K562 (cell line): ENCODE data around the gene TTC13. TPM values are rescaled to one million over a fixed set of nuclear protein-coding genes. Genes with fewer than 3 reads are reported as not detected.

Source experiments
- C11orf30 ChIP-seq: fragments of 450-650 bp; IDR thresholded peaks from 2 replicates; pipeline ENCODE4 v1.6.1; 2016; ENCODE audit warnings: low read depth, mild to moderate bottlenecking
- HDAC1 ChIP-seq, 2 experiments: fragments of 450-650 bp; IDR thresholded peaks; 2 replicates each; pipeline ENCODE4 v1.6.1; 2016 to 2017; ENCODE audit warnings: inconsistent platforms in 1 of 2, mild to moderate bottlenecking in 1 of 2, moderate library complexity in 1 of 2
- HDAC2 ChIP-seq: fragments of 450-650 bp; IDR thresholded peaks from 2 replicates; pipeline ENCODE4 v1.6.1; 2016; ENCODE audit warnings: mild to moderate bottlenecking
- LEF1 ChIP-seq: fragments of 450-650 bp; IDR thresholded peaks from 2 replicates; pipeline ENCODE4 v1.6.1; 2016; ENCODE audit warnings: mild to moderate bottlenecking
- MAFF ChIP-seq: IDR thresholded peaks from 2 replicates; pipeline ENCODE4 v1.6.1; 2012; ENCODE audit warnings: low read length, improper control_type of control experiment
- MAFG ChIP-seq: fragments of 450-650 bp; conservative IDR thresholded peaks from 2 replicates; pipeline ENCODE4 v1.6.1; 2016; ENCODE audit warnings: missing genetic modification characterization, missing compliant biosample characterization
- MAFK ChIP-seq: IDR thresholded peaks from 2 replicates; pipeline ENCODE4 v1.6.1; 2011; ENCODE audit warnings: low read length, improper control_type of control experiment
- MAZ ChIP-seq, 2 experiments: fragments of 450-650 bp in 1 of 2; sonication (generic) in 1 of 2; formaldehyde crosslinking; IDR thresholded peaks in 1 of 2; conservative IDR thresholded peaks in 1 of 2; 2 replicates each; pipeline versions ENCODE4 v1.4.0 to v1.5.0; 2020; ENCODE audit warnings: mild to moderate bottlenecking in 1 of 2, missing genetic modification reagents in 1 of 2
- NKRF ChIP-seq: fragments of 450-650 bp; IDR thresholded peaks from 2 replicates; pipeline ENCODE4 v1.6.1; 2016; ENCODE audit warnings: borderline replicate concordance
- NRF1 ChIP-seq, 2 experiments: fragments of 450-650 bp; IDR thresholded peaks in 1 of 2; conservative IDR thresholded peaks in 1 of 2; 2 replicates each; pipeline ENCODE4 v1.6.1; 2014; ENCODE audit warnings: mild to moderate bottlenecking in 2 of 2
- RAD21 ChIP-seq, 2 experiments: fragments of 250-450 bp in 1 of 2; fragments of 450-650 bp in 1 of 2; sonication (Bioruptor Pico) in 1 of 2; formaldehyde crosslinking in 1 of 2; IDR thresholded peaks in 1 of 2; conservative IDR thresholded peaks in 1 of 2; 2 replicates each; pipeline versions ENCODE4 v1.4.0 to v1.8.0; 2020 to 2022; ENCODE audit warnings: mild to moderate bottlenecking in 2 of 2, moderate library complexity in 1 of 2
- RCOR1 ChIP-seq, 2 experiments: IDR thresholded peaks; 2 replicates each; pipeline ENCODE4 v1.6.1; 2012; ENCODE audit warnings: low read depth in 2 of 2, low read length in 2 of 2, borderline replicate concordance in 1 of 2, improper control_type of control experiment in 1 of 2
- SMARCE1 ChIP-seq: fragments of 450-650 bp; IDR thresholded peaks from 2 replicates; pipeline ENCODE4 v1.7.1; 2016; ENCODE audit warnings: mild to moderate bottlenecking
- TCF7 ChIP-seq: sonication (generic); IDR thresholded peaks from 2 replicates; pipeline ENCODE4 v1.6.1; 2016; ENCODE audit warnings: antibody characterized with exemption, borderline replicate concordance
- TEAD1 ChIP-seq, 2 experiments: fragments of 450-650 bp in 1 of 2; sonication (generic) in 1 of 2; formaldehyde crosslinking; IDR thresholded peaks; 2 replicates each; pipeline versions ENCODE4 v1.4.0 to v1.8.0; 2020 to 2022; ENCODE audit warnings: mild to moderate bottlenecking in 2 of 2, missing genetic modification reagents in 1 of 2
- VEZF1 ChIP-seq: fragments of 200-800 bp; sonication (Bioruptor generic); IDR thresholded peaks from 2 replicates; pipeline ENCODE4 v1.6.1; 2017; ENCODE audit warnings: missing genetic modification characterization, missing compliant biosample characterization
- ZBTB8A ChIP-seq: fragments of 450-650 bp; IDR thresholded peaks from 2 replicates; pipeline ENCODE4 v1.6.1; 2018; ENCODE audit warnings: mild to moderate bottlenecking, moderate library complexity; ENCODE audit not compliant: partially characterized antibody
- ZNF436 ChIP-seq: fragments of 250-450, 450-650 bp; sonication (Bioruptor Pico); formaldehyde crosslinking; IDR thresholded peaks from 2 replicates; pipeline ENCODE4 v1.7.0; 2020; ENCODE audit warnings: mild to moderate bottlenecking
- polyA plus RNA-seq, 8 experiments: library from polyadenylated mRNA; depleted of rRNA in 4 of 8; stranded (reverse) in 5 of 8; unstranded in 3 of 8; fragments of >200 nt; fragmentation: Nextera tagmentation in 2 of 8; fragmentation: Illumina TruSeq in 1 of 8; extraction: Ambion mirVana in 2 of 8; extraction: Trizol in 1 of 8; gene quantifications; 2 replicates each; pipeline versions ENCODE4 v1.2.1 to v1.2.3, GENCODE V29; 2011 to 2014; ENCODE audit warnings: inconsistent platforms in 1 of 8, missing spikeins in 1 of 8
- total RNA-seq, 7 experiments: library from RNA; depleted of rRNA in 6 of 7; stranded (reverse); fragments of >200 nt in 6 of 7; fragmentation: Illumina TruSeq in 2 of 7; extraction: Trizol in 2 of 7; gene quantifications; 2 replicates each; pipeline versions ENCODE4 v1.2.1 to v1.2.3, GENCODE V29; 2011 to 2021; ENCODE audit warnings: low replicate concordance in 1 of 7
- TF ChIP-seq, protein P1 (sequence below), 2 experiments: IDR thresholded peaks in 1 of 2; conservative IDR thresholded peaks in 1 of 2; 2 replicates each; pipeline ENCODE4 v1.6.1; 2016; ENCODE audit warnings: low read depth in 2 of 2, mild to moderate bottlenecking in 1 of 2, missing compliant biosample characterization in 1 of 2, missing genetic modification characterization in 1 of 2, moderate library complexity in 1 of 2

The TTC13 gene
- total and polyA plus RNA-seq, 9 of the 15 experiments (the other 6 are each of a cell fraction or from before 2014, with no cell fraction given), result 1.7 to 13.8 (median 9.6) TPM

DNA sequence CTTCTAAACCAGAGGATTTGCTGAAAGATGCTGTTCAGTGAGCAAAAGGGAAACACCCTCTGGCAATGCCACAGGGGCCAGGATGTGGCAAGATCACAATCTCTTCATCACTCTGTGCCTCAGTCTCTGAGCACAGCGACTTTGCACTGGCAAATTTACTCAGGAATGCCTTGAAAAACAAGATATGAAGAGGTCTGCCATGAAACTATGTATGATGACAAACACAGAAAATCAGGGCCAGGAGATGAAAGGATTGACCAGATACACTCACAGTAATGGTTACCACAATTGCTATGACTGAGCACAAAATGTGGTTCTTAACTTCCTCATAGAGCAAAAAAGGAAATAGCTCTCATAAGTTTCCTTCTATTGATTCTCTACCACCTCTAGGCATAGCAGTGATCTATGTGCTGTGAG is 5.8 kb downstream of the TTC13 start (continued):
- TF ChIP-seq NKRF (no peak), RCOR1 (IDR thresholded peaks at IDR 0.05; ENCODE audit: borderline replicate concordance in 1 of 2, low read depth in 2 of 2, low read length in 2 of 2) (peak; percentile 89 to 97; a peak in 3 of 4 replicates), LEF1 (peak; percentile 53; the same call in 1 of the 2 replicates), MAFG (tag) (peak; percentile 66), TEAD1 (CRISPR knock-in tag; IDR thresholded peaks at IDR 0.05) (peak in 1 of 2 experiments; percentile 29; a peak in 1 of 4 replicates), ZNF436 (CRISPR knock-in tag) (no peak), C11orf30 (peak; percentile 18; the same call in 1 of the 2 replicates), HDAC1 (IDR thresholded peaks at IDR 0.05) (peak in 1 of 2 experiments; percentile 87; a peak in 1 of 4 replicates), RAD21 (CRISPR knock-in tag; conservative IDR thresholded peaks at IDR 0.05 in 1 of 2, IDR thresholded peaks at IDR 0.05 in 1 of 2) (0 out of 4 replicates have a peak, but pooled peaks of 1 of the 2 experiments have one; percentile 13), SMARCE1 (peak; percentile 39; the same call in 1 of the 2 replicates), HDAC2 (peak; percentile 93), TCF7 (peak; percentile 82; the same call in 1 of the 2 replicates), MAZ (CRISPR knock-in tag; conservative IDR thresholded peaks at IDR 0.05 in 1 of 2, IDR thresholded peaks at IDR 0.05 in 1 of 2) (0 out of 4 replicates have a peak, but pooled peaks of 1 of the 2 experiments have one; percentile 12), NRF1 (conservative IDR thresholded peaks at IDR 0.05 in 1 of 2, IDR thresholded peaks at IDR 0.05 in 1 of 2) (no peak), MAFF (peak; percentile 32; the same call in 1 of the 2 replicates), VEZF1 (CRISPR knock-in tag) (peak; percentile 18; the same call in 1 of the 2 replicates), MAFK (peak; percentile 39; the same call in 1 of the 2 replicates), ZBTB8A (no peak)
- TF ChIP-seq, protein P1, sequence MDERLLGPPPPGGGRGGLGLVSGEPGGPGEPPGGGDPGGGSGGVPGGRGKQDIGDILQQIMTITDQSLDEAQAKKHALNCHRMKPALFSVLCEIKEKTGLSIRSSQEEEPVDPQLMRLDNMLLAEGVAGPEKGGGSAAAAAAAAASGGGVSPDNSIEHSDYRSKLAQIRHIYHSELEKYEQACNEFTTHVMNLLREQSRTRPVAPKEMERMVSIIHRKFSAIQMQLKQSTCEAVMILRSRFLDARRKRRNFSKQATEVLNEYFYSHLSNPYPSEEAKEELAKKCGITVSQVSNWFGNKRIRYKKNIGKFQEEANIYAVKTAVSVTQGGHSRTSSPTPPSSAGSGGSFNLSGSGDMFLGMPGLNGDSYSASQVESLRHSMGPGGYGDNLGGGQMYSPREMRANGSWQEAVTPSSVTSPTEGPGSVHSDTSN (CRISPR knock-in tag; IDR thresholded peaks at IDR 0.05; ENCODE audit: low read depth), result no peak
- TF ChIP-seq, protein P1 (tag; conservative IDR thresholded peaks at IDR 0.05; ENCODE audit: low read depth), result 0 out of 2 replicates have a peak, but pooled peaks have one; percentile 25
